NOMO-1 treated with DMSO at 0.1 percent for 48 hours (cell line): ENCODE measurements around the gene PDZD4.
A peak's percentile ranks its signal among the peaks of the same experiment; 100 is the strongest.

Experiments used
- DNase-seq: peaks from one replicate; lab custom pipeline; 2025; ENCODE audit not compliant: unreplicated experiment; lab: John Stamatoyannopoulos, UW

Gene PDZD4

DNA sequence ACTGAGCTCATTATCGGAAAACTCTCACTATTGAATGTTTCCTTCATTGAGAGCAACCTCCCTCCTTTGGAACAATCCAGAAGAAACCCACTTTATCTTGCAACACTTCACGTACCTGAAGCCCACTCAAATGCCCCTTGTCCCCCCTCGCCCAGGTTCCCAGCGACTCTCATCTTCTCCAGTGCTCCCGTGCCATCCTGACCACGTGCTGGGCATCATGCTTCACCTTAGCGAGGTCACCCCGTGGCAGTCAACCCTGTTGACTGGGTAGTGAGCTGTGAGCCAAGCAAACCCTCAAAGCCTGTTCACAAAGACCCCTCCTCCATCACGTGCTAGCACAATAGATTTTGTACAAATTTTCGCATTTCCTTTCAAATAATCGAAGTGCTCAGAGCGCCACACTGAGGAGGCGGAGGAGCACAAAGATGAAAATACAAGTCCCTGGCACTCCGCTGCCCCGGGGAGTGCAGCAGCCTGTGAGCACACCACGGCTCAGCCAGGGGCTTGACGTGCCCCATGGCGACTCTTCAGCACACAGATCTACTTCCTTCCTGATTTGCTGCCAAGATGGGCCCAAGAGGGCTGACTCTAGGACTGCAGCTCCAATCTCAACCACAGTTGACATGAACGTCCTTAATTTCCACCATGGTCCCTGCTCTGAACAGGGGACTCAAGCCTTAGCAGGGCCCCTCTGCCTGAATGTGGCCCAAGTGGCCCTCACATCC lies 15.6 kb downstream of the PDZD4 start:
- DNase-seq = no peak

DNA sequence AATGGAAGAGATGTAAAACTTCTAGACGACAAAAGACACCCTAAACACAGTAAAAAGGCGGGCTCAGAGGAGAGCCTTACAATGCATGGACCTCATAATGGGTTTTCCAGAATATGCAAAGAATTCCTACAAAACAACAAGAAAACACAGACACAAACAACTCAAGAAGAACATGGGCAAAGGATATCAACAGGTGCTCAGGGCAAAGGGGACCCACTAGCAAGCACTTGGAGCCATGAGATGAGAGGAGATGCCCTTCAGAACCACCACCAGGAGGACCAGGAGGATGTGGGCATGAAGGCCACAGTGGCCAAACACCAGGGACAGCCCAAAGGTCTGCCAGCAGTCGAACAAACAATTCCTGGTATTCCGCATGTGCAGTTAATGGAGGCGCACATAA lies 17.2 kb downstream of the PDZD4 start:
- DNase-seq = no peak

DNA sequence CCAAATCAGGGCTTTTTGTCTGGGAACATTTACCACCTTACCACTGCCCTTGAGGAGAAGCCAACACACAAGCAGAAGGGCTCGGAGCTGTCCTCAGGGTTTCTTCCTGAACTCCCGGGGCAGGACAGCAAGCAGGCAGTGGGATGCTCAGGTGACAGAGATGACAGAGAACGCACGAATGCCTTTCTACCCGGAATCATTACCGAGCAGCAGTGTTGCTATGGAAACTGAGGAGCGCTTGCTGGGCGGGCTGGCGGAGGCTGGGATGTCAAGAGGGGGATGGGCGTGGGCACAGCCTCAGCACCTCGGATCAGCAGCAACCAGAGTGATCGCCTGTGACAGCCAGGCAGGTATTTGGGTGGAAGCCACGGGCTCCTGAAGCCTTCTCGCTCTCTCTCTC lies 18.1 kb downstream of the PDZD4 start:
- no peak for DNase-seq

DNA sequence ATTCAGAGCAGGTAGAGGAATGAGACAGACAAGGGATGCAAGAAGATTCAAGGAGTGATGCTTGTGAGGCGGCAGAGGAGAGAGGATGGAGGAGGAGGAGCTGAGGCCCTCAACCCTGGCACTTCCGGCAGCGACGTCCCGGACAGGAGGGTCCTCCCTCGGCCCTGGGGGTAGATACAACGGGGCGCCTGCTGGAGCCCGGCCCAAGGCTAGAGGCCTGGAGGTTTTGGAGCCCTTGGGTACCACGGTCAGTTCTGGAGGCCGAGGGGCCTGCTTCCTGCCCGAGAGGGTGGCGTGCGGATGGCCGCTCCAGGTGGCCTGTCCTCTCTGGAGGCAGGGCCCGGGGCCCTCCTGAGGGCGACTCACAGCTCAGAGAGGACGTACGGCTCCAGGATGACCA lies 22.4 kb downstream of the PDZD4 start:
- DNase-seq = no peak

DNA sequence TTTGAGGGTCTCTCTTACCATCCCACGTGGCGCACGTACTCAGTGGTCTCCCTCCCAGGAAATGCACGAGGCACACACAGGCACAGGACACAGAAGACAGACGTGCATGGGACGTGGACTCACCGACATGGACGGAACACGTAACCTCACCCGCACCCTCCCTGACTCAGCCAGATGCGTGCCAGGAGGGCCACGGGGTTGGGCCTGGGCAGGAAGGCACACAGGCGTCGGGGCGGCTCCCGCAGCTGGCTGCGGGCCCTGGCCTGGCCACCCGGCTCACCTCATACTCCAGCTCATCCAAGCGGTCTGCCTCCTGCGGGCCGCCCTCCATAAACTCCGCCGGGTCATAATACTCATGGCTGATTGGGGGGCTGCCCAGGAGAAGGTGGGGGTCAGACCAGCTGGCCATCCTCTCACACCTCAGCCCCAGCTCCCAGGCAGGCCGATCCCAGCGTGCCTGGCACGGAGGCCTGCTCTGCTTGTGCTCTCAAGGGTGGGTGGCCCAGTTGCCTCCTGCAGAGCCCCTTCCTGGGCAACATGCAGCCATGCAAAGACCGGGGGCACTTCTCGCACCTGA lies 23.3 kb downstream of the PDZD4 start:
- DNase-seq = no peak

- no peak for DNase-seq
These were observed 24.9 kb downstream of the PDZD4 start for GRCh38 chrX:153805436-153805835.

DNA sequence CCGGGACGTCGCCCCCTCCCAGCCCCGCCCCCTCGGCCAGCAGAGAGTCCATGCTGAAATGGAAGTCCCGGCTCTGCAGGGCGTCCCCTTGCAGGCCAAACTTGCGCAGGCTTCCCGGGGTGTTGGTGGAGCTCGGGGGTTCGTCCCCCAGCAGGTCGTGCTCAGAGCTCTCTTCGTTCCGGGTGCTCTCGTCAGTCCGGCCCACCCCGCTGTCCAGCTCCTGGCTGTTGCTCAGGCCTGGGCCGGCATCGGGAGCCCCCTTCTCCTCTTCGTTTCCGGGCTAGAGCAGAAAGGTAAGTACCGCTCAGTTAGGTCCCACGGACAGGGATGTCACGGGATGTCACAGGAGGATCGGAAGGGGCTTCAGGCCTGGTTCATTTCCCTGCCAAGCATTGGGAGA lies 25.7 kb downstream of the PDZD4 start:
- DNase-seq = no peak

DNA sequence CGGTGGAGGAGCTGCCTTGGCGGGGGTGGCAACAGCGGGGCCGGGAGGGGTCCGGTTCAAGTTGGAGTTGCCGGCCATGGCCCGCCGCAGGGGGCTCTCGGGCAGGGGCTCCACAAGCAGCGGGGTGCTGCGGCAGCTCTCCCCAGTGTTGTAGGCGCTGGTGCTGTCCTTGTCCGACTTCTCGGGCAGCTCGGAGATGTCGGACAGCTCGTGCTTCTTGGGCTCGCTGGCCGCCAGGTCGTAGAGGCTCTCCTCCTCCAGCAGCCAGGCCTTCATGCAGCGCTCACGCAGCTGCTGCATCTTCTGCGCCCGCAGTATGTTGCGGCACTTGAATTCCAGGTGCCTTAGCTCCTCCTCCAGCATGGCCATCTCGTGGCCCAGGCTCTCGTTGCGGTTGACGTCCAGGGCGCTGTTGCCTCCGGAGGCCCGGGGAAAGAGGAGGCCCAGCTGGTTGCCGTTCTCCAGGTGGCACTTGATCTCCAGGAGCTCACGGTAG lies 26.2 kb downstream of the PDZD4 start:
- no peak for DNase-seq

GRCh38 chrX:153803211-153804099 lies 26.9 kb downstream of the PDZD4 start:
- no peak for DNase-seq

DNA sequence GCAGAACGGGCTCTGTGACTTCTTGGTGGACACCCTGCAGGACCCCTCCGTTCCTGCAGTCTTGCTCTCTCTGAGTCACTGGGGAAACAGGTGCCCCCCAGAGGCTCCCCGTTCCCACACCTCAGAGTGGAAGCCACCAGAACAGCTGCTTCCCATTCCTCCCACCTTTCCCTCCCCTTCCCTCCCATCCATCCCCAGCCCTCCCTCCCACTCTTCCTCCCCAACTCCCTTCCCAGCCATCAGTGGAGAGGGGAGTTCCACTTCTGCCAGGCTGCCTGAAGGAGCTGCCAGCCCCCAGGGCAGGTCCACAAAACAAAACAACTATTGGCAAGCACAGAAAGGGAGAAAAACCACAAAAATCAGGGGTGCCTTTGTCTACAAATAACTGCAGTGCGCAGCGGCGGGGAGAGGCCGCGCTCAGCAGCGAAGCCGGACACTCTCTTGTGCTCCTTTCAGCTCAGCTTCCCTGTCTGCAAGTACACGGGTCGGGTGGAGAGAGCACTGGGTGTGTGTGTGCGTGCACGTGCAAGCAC lies 27.8 kb downstream of the PDZD4 start:
- no peak for DNase-seq

- no peak for DNase-seq
These were observed 28.7 kb downstream of the PDZD4 start for GRCh38 chrX:153801669-153802068.

- DNase-seq = no peak
These were observed 29.6 kb downstream of the PDZD4 start for GRCh38 chrX:153800746-153801145.

GRCh38 chrX:153800177-153800722 lies 30.1 kb downstream of the PDZD4 start:
- no peak for DNase-seq

- no peak for DNase-seq
These were observed 31.0 kb downstream of the PDZD4 start for GRCh38 chrX:153799326-153799725.

- DNase-seq = no peak
These were observed 32.8 kb downstream of the PDZD4 start for GRCh38 chrX:153797415-153798015.

DNA sequence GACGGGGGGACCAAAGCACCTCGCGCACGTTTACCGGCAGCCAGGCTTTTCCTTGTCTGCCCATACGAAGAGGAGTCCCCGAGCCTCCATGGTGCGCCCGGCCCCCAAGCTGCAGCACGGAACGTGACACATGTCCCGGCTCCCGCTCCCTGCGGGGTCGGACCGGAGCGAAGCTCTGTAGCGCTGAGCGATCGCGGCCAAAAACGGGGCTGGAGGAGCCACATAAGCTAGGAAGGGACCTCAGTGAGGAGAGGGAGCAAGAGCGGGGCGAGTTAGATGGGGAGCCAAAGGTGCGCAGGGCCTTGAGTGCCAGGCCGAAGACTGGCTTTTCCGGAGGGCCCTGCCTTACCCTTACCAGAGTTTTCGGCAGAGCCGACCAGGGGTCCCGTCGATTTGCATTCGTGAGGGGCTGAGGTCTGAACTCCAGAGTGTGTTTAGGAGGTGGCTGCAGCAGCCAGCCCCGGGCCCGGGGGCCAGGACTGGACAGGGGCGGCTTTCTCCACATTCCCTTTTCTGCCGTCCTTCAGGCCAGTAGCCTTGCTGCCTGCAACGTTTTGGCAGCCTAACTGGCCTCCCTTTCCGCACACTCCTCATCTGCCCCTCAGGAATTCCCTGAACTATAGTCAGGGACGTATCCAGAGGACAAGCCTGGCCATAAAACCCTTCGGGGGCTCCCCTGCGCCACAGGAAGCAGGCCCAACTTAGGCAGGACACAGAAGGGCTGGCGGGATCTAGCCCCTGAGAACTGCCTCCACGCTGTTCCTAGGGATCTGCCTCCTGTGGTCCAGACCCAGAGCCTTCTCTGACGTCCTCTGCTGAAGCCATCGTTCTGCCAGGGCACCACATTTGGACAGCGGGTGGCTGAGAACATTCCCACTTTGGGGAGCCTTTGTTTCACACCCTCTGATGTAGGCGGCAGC lies 35.2 kb downstream of the PDZD4 start:
- no peak for DNase-seq

- DNase-seq = peak; percentile 92
These were observed 36.1 kb downstream of the PDZD4 start, which contains the start of the genes IDH3G and SSR4 for GRCh38 chrX:153794018-153794896. IDH3G (minus strand) TSS chrX:153794375; CDS start chrX:153794326, 49 bp downstream. SSR4 (plus strand) TSS chrX:153794668; CDS start chrX:153794688, 20 bp downstream.

- DNase-seq = peak; percentile 29
These were observed 37.1 kb downstream of the PDZD4 start for GRCh38 chrX:153793291-153793690.

DNA sequence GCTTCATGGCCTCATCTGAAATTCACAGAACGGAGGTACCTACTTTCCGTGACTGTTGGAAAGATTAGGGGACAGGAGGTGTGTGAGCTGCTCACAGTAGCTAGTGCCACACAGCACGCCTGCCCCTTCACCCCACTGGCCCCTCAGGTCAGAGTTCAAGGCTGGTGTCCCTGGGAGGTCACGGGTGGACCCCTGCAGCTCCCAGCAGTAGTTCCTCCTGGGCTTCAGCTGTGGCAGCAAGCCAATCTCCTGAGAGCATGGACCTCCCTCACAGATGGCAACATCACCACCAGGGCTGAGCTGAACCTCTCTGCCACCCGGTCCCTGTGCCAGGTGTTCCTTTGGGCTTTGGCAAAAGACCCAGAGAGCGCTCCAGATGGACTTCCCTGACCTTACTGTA lies 38.0 kb downstream of the PDZD4 start:
- DNase-seq = no peak
